ENCODE results near the gene TACC2. TPM values are rescaled to one million over a fixed set of nuclear protein-coding genes. Genes with fewer than 3 reads are reported as not detected.

Gene TACC2
- total RNA-seq, 1 donor from 2014 or later: 22.0 TPM

- Mint-ChIP-seq H3K36me3 (ENCODE audit: low read depth, unreplicated experiment) (no peaks in the 10 kb centered on the region), H3K27ac (ENCODE audit: unreplicated experiment) (no peak overlapping the region), H3K4me3 (ENCODE audit: unreplicated experiment) (no peak overlapping the region), H3K27me3 (ENCODE audit: low read depth, unreplicated experiment) (peaks cover 58% of the 10 kb centered on the region), H3K9me3 (ENCODE audit: unreplicated experiment) (no peaks in the 10 kb centered on the region), H3K4me1 (ENCODE audit: low read depth, unreplicated experiment) (no peaks in the 10 kb centered on the region)
- peaks cover 24% of the 10 kb centered on the region for H3K27me3 ChIP-seq (ENCODE audit: insufficient read depth, low read length)
- H3K4me2 ChIP-seq (ENCODE audit: low read length): no peak overlapping the region
- H3K4me1 ChIP-seq (ENCODE audit: insufficient read depth, low read length): no peaks in the 10 kb centered on the region
- no peaks in the 10 kb centered on the region for H3K36me3 ChIP-seq (ENCODE audit: insufficient read depth, low read length)
- no peak overlapping the region for H3K9ac ChIP-seq (ENCODE audit: low read length)
- no peak for FAIRE-seq
- no peak overlapping the region for H3K27ac ChIP-seq (ENCODE audit: low read depth, low read length)
- TF ChIP-seq EZH2 (IDR thresholded peaks at IDR 0.05; ENCODE audit: insufficient read depth, low read length) (no peak), CTCF (IDR thresholded peaks at IDR 0.05; ENCODE audit: insufficient read depth, low read depth, low read length) (no peak)
- H2AFZ ChIP-seq (ENCODE audit: low read depth, low read length): no peak overlapping the region
- no peak for DNase-seq (ENCODE audit: low read depth)
- no peak overlapping the region for H3K4me3 ChIP-seq (ENCODE audit: insufficient read depth, low read depth, low read length)
- H4K20me1 ChIP-seq (ENCODE audit: insufficient read depth, low read length): no peaks in the 10 kb centered on the region
- H3K9me3 ChIP-seq (ENCODE audit: insufficient read depth, low read depth, low read length): no peaks in the 10 kb centered on the region
- H3K79me2 ChIP-seq (ENCODE audit: insufficient read depth, low read length): no peaks in the 10 kb centered on the region
These were observed 107.7 kb downstream of the TACC2 start for GRCh38 chr10:122096705-122097104.

GRCh38 chr10:122097935-122098334 is 109.0 kb downstream of the TACC2 start:
- TF ChIP-seq EZH2 (IDR thresholded peaks at IDR 0.05; ENCODE audit: insufficient read depth, low read length) (no peak), CTCF (IDR thresholded peaks at IDR 0.05; ENCODE audit: insufficient read depth, low read depth, low read length) (no peak)
- Histone ChIP-seq H2AFZ (ENCODE audit: low read depth, low read length) (no peak overlapping the region), H3K4me2 (ENCODE audit: low read length) (no peak overlapping the region), H3K9me3 (ENCODE audit: insufficient read depth, low read depth, low read length) (no peaks in the 10 kb centered on the region), H3K36me3 (ENCODE audit: insufficient read depth, low read length) (no peaks in the 10 kb centered on the region), H3K4me1 (ENCODE audit: insufficient read depth, low read length) (no peaks in the 10 kb centered on the region), H3K4me3 (ENCODE audit: insufficient read depth, low read depth, low read length) (no peak overlapping the region), H3K27ac (ENCODE audit: low read depth, low read length) (no peak overlapping the region), H3K27me3 (ENCODE audit: insufficient read depth, low read length) (peaks cover 19% of the 10 kb centered on the region), H4K20me1 (ENCODE audit: insufficient read depth, low read length) (no peaks in the 10 kb centered on the region), H3K79me2 (ENCODE audit: insufficient read depth, low read length) (no peaks in the 10 kb centered on the region), H3K9ac (ENCODE audit: low read length) (no peak overlapping the region)
- Mint-ChIP-seq H3K4me3 (ENCODE audit: unreplicated experiment) (no peak overlapping the region), H3K9me3 (ENCODE audit: unreplicated experiment) (no peaks in the 10 kb centered on the region), H3K27ac (ENCODE audit: unreplicated experiment) (no peak overlapping the region), H3K27me3 (ENCODE audit: low read depth, unreplicated experiment) (peaks cover 50% of the 10 kb centered on the region), H3K36me3 (ENCODE audit: low read depth, unreplicated experiment) (no peaks in the 10 kb centered on the region), H3K4me1 (ENCODE audit: low read depth, unreplicated experiment) (peaks cover 5% of the 10 kb centered on the region)
- FAIRE-seq (no peak), DNase-seq (ENCODE audit: low read depth) (no peak)

- TF ChIP-seq CTCF (IDR thresholded peaks at IDR 0.05; ENCODE audit: insufficient read depth, low read depth, low read length) (no peak), EZH2 (IDR thresholded peaks at IDR 0.05; ENCODE audit: insufficient read depth, low read length) (no peak)
- H3K27ac Mint-ChIP-seq (ENCODE audit: unreplicated experiment): no peak overlapping the region
These were observed 110.0 kb downstream of the TACC2 start for GRCh38 chr10:122098924-122099323.

More at GRCh38 chr10:122098924-122099323, 110.0 kb downstream of the TACC2 start:
- no peaks in the 10 kb centered on the region for H3K36me3 Mint-ChIP-seq (ENCODE audit: low read depth, unreplicated experiment)
- no peak overlapping the region for H2AFZ ChIP-seq (ENCODE audit: low read depth, low read length)
- peaks cover 8% of the 10 kb centered on the region for H3K4me1 Mint-ChIP-seq (ENCODE audit: low read depth, unreplicated experiment)
- no peak overlapping the region for H3K9ac ChIP-seq (ENCODE audit: low read length)
- no peaks in the 10 kb centered on the region for H3K9me3 ChIP-seq (ENCODE audit: insufficient read depth, low read depth, low read length)
- H3K4me3 ChIP-seq (ENCODE audit: insufficient read depth, low read depth, low read length): no peak overlapping the region
- H3K27me3 Mint-ChIP-seq (ENCODE audit: low read depth, unreplicated experiment): peaks cover 47% of the 10 kb centered on the region
- peaks cover 16% of the 10 kb centered on the region for H3K27me3 ChIP-seq (ENCODE audit: insufficient read depth, low read length)
- H3K79me2 ChIP-seq (ENCODE audit: insufficient read depth, low read length): no peaks in the 10 kb centered on the region
- no peak overlapping the region for H3K27ac ChIP-seq (ENCODE audit: low read depth, low read length)
- no peaks in the 10 kb centered on the region for H3K4me1 ChIP-seq (ENCODE audit: insufficient read depth, low read length)
- FAIRE-seq: no peak
- H4K20me1 ChIP-seq (ENCODE audit: insufficient read depth, low read length): no peaks in the 10 kb centered on the region
- no peaks in the 10 kb centered on the region for H3K9me3 Mint-ChIP-seq (ENCODE audit: unreplicated experiment)
- no peak overlapping the region for H3K4me2 ChIP-seq (ENCODE audit: low read length)
- DNase-seq (ENCODE audit: low read depth): no peak
- H3K36me3 ChIP-seq (ENCODE audit: insufficient read depth, low read length): no peaks in the 10 kb centered on the region
- no peak overlapping the region for H3K4me3 Mint-ChIP-seq (ENCODE audit: unreplicated experiment)

Data from astrocyte (in vitro differentiated cells and primary cell).